Measurements from ENCODE around the gene STEAP3. TPM values are rescaled to one million over a fixed set of nuclear protein-coding genes. Genes with fewer than 3 reads are reported as not detected.

Gene STEAP3
- total and polyA plus RNA-seq, 12 donors, result 5.0 to 18.2 (median 7.4) TPM

GRCh38 chr2:119307419-119308140, 83.9 kb downstream of the STEAP3 start:
- H3K9me3 ChIP-seq, result no peaks in the 10 kb centered on the region
- ATAC-seq, result no peak
- H3K4me3 ChIP-seq, result no peak overlapping the region
- intact Hi-C loops (cut with DNase I), result no loop called here
- 92 to 93% methylated on average over 7 of the region's 7 CpGs for WGBS, 2 donors
- no peak for TF ChIP-seq CTCF (IDR thresholded peaks at IDR 0.05)
- H3K4me1 ChIP-seq, result peaks cover 0 to 34% (median 8%) of the 10 kb centered on the region in 9 donors
- H3K27me3 ChIP-seq, result no peaks in the 10 kb centered on the region
- peak overlapping the region in 6 of 10 donors; percentile 78 to 87 (median 82) for H3K27ac ChIP-seq
- DNase-seq, result no peak
- no peaks in the 10 kb centered on the region for H3K36me3 ChIP-seq

- ATAC-seq (no peak), DNase-seq (no peak)
- Histone ChIP-seq H3K4me1 (peaks cover 0 to 32% (median 8%) of the 10 kb centered on the region in 9 donors), H3K36me3 (no peaks in the 10 kb centered on the region), H3K27ac (peak overlapping the region in 2 of 10 donors; percentile 29 to 82), H3K27me3 (no peaks in the 10 kb centered on the region), H3K4me3 (no peak overlapping the region), H3K9me3 (no peaks in the 10 kb centered on the region)
- TF ChIP-seq CTCF (IDR thresholded peaks at IDR 0.05), result no peak
- WGBS, 2 donors, result 67 to 78% methylated on average over 4 of the region's 4 CpGs
- intact Hi-C loops (cut with DNase I), result no loop called here
Measured at GRCh38 chr2:119308793-119309330, 85.2 kb downstream of the STEAP3 start.

- DNase-seq, result no peak
- no peak overlapping the region for H3K27ac ChIP-seq
- no peaks in the 10 kb centered on the region for H3K36me3 ChIP-seq
- no peak for TF ChIP-seq CTCF (IDR thresholded peaks at IDR 0.05)
- intact Hi-C loops (cut with DNase I), result loop anchor here in 6 of 10 donors (5.0 to 10.0 kb wide), 7 partner anchors 51 to 429 kb away; partner anchors contain the start of genes C2orf76 (in 2 of the 6) and DBI (in 2 of the 6)
- H3K4me3 ChIP-seq, result no peak overlapping the region
- H3K9me3 ChIP-seq, result no peaks in the 10 kb centered on the region
- peaks cover 0 to 34% (median 16%) of the 10 kb centered on the region in 9 donors for H3K4me1 ChIP-seq
- peak in 1 of 8 donors; percentile 6 for ATAC-seq
- no peaks in the 10 kb centered on the region for H3K27me3 ChIP-seq
- 65 to 70% methylated on average over 5 of the region's 5 CpGs for WGBS, 2 donors
Measured at GRCh38 chr2:119311371-119311770, 87.7 kb downstream of the STEAP3 start.

GRCh38 chr2:119311831-119312230, 88.2 kb downstream of the STEAP3 start:
- no peaks in the 10 kb centered on the region for H3K36me3 ChIP-seq
- peak in 1 of 8 donors; percentile 42 for ATAC-seq

More at GRCh38 chr2:119311831-119312230, 88.2 kb downstream of the STEAP3 start:
- intact Hi-C loops (cut with DNase I), result loop anchor here in 6 of 10 donors (5.0 to 10.0 kb wide), 7 partner anchors 50 to 430 kb away; partner anchors contain the start of genes C2orf76 (in 2 of the 6) and DBI (in 2 of the 6)
- no peak for TF ChIP-seq CTCF (IDR thresholded peaks at IDR 0.05)
- H3K4me3 ChIP-seq, result no peak overlapping the region
- H3K9me3 ChIP-seq, result no peaks in the 10 kb centered on the region
- no peak for DNase-seq
- peaks cover 0 to 37% (median 16%) of the 10 kb centered on the region in 9 donors for H3K4me1 ChIP-seq
- no peaks in the 10 kb centered on the region for H3K27me3 ChIP-seq
- H3K27ac ChIP-seq, result no peak overlapping the region
- 89 to 91% methylated on average over 9 of the region's 9 CpGs for WGBS, 2 donors

Other genes starting within 250 kb of the STEAP3 start
- not detected for gene C1QL2, start 65.1 kb upstream of the STEAP3 start, total RNA-seq
- gene C1QL2, start 65.1 kb upstream of the STEAP3 start, polyA plus RNA-seq, result under 1 TPM in 1 of 2 donors, not detected in 1; 0.03 TPM
- gene C2orf76, start 143.0 kb downstream of the STEAP3 start, total RNA-seq, result 1 to 10 TPM; 5.1 to 9.9 (median 8.2) TPM
- gene C2orf76, start 143.0 kb downstream of the STEAP3 start, polyA plus RNA-seq, result 10 to 100 TPM; 11.9 to 12.2 TPM
- gene DBI, start 143.1 kb downstream of the STEAP3 start, total RNA-seq, result 100 to 1,000 TPM; 195 to 383 (median 253) TPM
- 100 to 1,000 TPM; 473 to 502 TPM for gene DBI, start 143.1 kb downstream of the STEAP3 start, polyA plus RNA-seq
- gene TMEM37, start 208.0 kb downstream of the STEAP3 start, total RNA-seq, result 1 to 10 TPM in 8 of 10 donors, under 1 TPM in 2; 0.32 to 4.7 (median 2.2) TPM
- 1 to 10 TPM in 1 of 2 donors, under 1 TPM in 1; 0.78 to 1.2 TPM for gene TMEM37, start 208.0 kb downstream of the STEAP3 start, polyA plus RNA-seq